HG02840 (cell line): ENCODE results near the gene FAM110D.

ENCODE experiments used
- ATAC-seq: cut with Tn5 transposase; IDR thresholded peaks from one replicate; pipeline ENCODE4 v1.9.1; 2021; ENCODE audit warnings: mild to moderate bottlenecking, moderate library complexity, moderate number of reproducible peaks; ENCODE audit not compliant: unreplicated experiment, low FRiP score

FAM110D gene

DNA sequence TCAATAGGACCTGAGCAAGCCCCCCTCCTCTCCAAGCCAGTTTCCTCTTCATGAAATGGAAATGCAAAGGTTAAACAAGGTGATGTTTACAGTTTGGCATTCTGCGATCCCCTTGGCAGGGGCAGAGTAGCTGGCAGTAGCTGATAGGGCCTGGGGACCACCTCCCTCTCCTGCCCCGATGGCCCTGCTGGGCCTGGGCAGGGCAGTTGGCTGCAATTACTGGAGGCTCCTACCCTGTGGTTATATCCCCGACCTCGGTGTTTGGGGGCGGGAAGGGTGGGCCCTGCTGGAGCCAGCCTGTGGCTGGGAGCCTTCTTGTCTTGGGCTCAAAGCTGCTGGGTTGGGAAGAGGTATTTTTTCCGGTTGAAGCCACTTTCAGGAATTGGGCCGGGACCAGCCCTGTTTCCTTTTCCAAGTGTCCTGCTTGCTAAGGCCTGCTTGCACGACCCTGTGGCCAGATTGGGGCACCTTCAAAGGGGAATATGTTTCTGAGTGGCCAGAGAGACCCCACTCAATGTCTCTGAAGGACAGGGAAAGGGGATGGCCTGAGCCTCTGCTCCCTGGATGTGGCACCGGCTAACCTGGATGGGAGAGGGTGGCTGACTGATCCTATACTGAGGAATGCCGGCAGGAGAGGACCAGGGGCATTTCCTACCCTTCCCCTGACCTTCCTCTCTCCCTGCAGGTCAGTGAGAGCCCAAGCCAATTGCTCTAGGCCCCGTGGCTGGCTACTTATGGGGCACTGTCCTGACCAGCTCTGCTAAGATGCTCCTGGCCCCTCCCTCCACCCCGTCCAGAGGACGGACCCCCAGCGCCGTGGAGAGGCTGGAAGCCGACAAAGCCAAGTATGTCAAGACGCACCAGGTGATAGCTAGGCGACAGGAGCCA, 1.9 kb downstream of the FAM110D start:
- ATAC-seq, result no peak

DNA sequence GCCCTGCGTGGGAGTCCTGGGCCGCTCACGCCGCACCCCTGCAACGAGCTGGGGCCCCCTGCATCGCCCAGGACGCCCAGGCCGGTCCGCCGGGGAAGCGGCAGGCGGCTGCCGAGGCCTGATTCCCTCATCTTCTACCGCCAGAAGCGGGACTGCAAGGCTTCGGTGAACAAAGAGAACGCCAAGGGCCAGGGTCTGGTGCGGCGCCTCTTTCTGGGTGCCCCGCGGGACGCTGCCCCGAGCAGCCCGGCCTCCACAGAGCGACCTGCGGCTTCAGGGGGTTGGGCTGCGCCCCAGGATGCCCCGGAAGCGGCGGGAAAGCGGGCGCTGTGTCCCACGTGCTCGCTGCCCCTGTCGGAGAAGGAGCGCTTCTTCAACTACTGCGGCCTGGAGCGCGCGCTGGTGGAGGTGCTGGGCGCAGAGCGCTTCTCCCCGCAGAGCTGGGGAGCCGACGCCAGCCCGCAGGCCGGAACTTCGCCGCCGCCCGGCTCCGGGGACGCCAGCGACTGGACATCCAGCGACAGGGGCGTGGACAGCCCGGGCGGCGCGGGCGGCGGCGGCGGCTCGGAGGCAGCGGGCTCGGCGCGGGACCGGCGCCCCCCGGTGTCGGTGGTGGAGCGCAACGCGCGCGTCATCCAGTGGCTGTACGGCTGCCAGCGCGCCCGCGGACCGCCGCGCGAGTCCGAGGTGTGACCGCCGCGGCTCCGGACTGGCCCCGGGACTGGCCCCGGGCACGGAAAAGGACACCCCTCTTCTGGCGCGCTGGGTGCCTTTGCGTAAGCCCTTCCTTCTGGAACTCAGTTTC, 2.7 kb downstream of the FAM110D start:
- ATAC-seq, result no peak

DNA sequence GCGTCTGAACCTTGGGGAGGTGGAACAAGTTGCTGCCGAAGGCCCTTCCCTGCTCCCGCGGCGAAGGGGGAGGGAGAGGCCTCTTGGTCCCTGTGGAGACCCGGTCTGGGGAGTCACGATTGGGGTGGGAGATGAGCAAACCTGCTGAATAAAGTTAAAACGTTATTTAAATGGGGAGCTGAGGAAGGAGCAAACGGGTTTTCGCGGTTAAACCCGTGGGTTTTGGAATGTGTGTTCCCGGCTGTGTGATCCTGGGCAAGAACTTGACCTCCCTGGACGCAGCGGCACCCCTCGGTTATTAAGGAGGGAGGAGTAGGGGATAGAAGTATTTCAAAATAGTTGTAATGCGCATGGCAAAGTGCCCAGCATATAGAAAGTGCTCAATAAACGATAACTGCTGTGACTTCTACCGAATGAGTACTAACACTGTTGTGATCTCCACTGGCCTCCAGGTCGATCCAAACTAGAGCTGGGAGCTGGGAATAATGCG, 3.4 kb downstream of the FAM110D start:
- ATAC-seq, result no peak

DNA sequence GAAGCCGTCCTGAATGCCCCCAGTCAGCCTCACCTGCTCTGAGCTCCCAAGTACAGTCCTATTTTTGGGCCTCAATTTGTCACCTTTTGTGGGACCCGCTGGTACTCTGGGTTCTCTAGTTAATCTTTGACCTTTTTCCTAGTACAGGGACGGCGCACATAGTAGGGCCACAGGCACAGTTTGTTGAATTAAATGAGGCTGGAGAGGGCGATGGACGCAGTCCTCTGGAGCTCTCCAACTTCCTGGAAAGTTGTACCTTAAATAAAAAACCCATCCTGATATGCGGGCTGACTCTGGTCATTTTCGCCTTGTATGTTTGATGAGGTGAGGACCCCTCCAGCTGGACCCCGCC, 4.8 kb downstream of the FAM110D start:
- ATAC-seq, result no peak

DNA sequence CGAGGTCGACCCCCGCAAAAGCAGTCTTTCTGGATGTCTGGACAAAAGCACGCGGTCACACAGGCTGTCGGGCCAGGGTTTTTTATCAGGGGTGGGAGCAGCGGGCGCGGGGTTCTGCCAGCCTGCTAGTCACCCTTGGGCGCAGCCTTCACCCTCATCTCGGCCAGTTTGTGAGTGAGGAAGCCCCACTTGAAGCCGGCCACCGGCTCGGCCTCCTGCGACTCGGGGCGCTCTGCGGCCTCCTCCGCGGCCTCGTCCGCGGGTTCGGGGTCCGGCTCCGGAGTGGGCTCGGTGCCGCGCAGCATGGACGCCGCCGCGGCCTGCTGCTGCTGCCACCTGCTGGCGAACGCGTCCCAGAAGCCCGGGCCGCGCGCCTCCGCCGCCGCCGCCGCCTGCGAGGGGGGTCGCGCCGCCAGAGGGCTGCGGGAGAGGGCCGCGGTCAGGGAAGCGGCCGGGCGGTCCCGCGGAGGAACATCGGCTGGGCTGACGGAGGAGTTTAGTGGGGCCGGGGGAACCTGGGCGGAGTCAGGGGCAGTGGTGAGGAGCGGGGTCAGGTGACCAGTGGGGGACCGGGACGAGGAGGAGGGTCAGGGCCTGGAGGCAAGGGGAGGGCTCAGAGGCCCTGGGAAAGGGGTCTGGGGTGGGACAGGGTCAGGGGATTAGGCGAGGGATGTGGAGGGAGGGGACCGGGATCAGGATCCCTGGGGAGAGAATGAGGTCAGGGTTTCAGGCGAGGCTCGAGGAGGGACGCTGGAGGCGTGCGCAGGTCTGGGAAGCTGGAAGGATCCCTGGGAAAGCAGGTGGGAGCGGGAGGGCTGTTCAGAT, 5.4 kb downstream of the FAM110D start:
- ATAC-seq, result no peak

DNA sequence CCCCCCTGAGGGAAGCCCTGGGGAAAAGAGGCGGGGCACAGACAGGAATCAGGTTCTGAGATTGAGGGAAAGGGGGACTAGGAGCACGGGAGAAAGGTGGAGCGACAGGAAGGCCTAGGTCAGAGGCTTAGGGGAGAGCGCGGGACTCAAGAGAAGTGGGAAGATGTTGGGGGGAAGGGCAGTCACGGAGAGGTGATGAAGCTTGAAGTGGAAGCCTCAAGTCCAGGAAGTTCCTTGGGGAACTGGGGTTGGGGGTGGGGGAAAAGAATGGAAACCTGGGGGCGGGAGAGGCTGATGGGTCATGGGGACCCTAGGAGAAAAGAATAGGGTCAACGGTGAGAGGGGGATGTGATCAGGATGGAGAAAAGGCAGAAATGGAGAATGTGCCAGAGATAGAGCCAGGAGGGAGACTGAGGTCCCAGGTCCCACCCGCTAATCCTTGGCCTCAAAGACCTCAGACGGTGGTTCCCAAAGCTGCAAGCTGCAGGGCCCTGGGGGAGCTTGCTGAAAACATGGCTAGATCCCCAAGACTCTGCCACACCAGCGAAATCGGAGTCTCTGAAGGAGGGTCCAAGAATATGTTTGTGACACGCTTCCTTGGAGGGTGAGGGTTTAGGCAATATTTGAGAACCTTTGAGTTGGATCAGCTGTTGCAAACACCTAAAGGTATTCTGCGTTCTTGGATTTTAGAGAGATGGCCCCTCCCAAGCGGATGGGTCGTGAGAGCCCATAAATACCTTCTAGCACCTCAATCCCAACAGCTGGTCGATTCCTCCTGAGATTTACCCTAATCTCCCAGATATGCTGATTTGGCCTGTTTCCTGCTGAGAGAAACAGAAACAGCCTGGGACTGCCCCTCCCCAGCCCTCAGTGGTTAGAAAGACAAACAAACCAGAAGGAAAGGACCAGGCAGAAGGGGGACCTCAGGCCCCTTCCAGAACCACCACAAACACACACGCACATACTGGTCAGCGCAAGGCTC, 6.3 kb downstream of the FAM110D start:
- ATAC-seq, result no peak

DNA sequence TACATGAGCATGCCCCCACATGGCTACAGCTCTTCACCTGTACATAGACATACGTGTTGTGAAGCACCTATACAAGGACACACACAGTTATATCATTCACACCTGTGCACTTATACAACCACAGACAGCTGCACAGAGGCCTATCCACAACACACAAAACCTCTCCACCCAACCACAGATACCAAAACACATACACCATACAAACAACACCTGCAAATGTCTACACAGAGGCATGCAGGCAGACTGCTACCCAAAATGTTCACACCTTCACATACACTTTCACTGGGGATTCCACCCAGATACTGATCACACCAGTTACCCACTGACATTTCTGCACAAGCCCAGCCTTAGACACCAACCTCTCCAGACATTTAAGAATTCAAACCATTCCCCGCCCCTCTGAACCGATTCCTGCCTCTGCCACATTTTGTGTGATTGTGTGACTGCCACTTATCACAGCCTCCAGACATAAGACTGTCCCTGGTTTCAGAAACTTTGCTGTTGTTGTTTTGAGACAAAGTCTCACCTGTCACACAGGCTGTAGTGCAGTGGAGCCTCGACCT, 7.9 kb downstream of the FAM110D start:
- no peak for ATAC-seq

DNA sequence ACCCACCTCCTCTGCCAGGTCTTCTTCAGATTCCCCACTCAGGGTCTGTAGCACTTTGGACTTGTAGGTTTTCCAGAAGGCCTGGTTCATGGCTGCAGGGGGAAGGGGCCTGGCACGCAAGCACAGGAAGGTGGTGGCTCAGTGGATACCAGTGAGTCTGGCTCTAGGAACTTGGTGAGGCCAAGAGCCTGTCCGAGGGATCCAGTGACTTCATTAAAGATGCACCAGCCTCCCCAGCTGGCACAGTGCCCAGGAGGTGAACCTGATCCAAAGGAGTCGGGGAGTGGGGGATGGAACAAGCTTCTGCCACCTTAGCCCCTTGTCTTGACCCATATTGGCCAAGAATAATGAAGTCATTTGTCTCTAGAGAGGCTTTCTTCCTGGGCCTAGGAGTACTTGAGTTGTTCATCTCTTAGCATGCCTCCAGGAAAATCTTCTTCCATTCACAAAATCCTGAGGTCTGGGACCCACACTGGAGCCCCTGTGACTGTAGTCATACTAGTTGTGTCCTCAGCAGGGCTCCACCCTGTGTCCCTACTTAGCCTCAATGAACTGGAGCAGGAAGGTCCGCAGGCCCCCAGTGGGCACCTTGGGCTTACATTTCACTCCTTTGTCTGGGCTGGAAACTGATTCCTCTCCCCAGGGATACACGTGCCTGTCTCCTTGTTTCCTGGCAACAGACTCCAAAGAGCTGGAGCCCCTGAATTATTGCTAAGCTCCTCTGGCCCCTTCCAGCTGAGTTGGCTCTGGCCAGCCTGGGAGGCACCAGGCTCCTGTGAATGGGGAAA, 9.7 kb downstream of the FAM110D start, which contains the start of gene C1orf232:
TSS of gene C1orf232 (minus strand) at position 554 of the 788 bp plus-strand sequence. CDS start at position 90, 464 bp downstream.
- no peak for ATAC-seq

DNA sequence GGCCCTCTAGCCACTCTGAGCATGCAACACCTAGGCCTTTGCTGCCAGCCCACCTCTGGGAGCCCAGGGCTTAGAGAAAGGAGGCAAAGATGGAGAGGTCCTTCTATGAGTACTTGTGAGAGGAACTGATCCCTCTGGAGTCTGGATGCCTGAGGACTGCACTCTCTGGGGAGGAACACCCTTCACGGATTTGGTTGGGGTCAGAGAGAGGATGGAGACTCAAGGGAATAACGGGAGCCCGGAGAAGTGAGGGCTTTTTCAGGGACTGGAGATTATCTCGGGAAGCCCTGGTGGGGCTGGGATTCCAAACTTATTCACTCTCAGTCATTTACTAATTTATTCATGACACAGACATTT, 10.3 kb downstream of the FAM110D start:
- ATAC-seq, result no peak

DNA sequence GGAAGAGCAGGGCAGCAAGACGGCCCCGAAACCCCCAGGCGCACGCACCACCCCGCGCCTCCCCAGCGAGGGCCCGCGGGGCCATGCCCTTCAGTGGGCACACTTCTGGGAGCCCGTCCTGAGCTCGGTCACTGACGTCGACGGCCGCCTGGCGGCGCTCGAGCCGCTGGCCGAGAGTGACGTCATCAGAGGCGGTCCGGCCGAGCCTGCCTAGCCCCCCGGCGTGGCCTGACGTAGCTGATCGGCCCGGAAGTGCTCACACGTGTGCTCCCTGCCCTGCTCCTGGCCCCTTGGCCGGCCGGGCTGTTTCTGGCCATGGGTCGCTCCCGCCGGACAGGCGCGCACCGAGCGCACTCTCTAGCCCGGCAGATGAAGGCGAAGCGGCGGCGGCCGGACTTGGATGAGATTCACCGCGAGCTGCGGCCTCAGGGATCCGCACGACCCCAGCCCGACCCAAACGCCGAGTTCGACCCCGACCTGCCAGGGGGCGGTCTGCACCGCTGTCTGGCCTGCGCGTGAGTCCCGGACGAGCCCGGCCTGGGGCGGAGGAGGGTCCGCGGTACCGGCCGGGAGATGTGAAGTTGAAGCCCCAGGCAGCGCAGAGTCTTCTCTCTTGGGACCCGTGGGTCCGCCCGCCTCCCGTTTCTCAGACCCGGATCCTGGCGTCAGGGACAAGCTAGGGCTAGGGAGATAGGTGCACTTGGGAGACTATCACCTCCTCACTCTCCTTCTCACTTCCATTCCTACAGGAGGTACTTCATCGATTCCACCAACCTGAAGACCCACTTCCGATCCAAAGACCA, 11.0 kb downstream of the FAM110D start, which contains the start of gene ZNF593:
TSS of gene ZNF593 (plus strand) at position 240 of the 803 bp plus-strand sequence. CDS start at position 316, 76 bp downstream.
- peak; percentile 78 for ATAC-seq

DNA sequence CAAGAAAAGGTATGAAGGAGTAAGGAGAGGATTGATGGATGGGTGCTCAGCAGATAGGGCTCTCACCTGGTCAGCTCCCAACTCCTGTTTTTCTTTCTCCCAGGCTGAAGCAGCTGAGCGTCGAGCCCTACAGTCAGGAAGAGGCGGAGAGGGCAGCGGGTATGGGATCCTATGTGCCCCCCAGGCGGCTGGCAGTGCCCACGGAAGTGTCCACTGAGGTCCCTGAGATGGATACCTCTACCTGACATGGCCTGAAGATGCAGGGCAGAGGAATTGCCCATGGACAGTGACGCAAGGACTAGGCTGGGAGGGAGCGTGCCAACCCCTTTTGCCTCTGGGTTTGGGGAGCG, 11.6 kb downstream of the FAM110D start:
- ATAC-seq, result no peak

DNA sequence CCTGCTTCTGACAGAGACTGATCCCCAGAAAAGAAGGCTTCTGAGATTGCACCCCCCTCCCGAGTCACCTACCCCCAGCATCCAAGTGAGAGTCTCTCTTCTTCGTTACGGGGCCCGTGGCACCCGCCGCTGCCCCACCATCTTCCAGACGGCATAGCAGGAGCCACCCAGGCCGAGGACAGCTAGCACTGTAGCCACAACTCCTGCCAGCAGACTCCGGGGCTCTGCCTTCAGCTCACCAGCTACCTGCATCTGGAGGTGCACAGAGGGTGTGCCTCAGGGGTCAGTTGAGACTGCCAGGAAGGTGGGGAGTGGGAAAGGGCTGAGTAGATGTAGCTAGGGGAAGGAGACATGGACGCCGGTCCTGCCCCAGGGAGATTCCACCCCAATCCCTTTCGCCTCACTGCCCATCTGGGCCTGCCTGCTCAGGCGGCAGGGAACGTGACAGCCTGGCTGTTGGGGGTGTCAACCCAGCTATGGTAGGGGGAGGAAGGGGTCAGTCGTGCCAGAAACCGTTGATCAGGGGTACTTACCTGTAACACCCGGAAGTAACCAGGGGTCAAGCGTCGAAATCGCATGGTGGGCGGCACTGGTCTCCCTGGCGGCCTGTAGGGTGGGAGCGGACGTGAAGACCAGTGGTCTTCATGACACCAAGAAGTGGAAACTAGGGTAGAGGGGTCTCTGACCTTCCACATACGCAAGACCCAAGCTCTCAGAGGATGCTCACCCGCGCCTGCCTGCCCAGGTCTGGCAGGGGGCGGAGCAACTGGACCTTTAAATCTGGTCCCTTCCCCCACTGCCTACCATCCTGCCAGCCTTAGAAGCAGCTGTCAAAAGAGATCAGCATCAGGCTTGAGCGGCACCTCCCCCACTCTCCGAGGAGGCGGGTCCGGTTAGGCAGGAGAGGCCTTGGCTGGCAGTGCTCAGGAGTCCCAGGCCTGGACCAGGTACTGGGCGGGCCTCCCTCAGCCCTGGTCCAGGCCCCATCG, 12.5 kb downstream of the FAM110D start, which contains the start of gene ZNF593OS:
TSS of gene ZNF593OS (minus strand) at position 749 of the 989 bp plus-strand sequence. CDS start at position 578, 171 bp downstream.
- no peak for ATAC-seq

DNA sequence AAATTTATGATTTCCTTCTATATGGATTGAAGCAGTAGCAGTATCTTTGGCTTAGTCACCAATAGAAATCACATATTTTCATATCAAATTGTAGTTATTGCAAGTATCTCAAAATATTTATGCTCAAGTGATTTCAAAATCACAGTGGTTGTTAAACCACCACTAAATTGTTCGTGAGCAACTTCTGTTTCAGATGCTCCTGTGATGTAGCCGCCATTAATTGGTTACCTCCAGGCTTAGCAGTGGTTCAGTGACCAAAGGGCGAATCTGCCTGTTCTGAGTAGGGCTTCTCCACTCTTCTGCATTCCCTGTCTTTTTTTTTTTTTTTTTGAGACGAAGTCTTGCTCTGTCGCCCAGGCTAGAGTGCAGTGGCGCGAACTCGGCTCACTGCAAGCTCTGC, 16.5 kb downstream of the FAM110D start:
- no peak for ATAC-seq

DNA sequence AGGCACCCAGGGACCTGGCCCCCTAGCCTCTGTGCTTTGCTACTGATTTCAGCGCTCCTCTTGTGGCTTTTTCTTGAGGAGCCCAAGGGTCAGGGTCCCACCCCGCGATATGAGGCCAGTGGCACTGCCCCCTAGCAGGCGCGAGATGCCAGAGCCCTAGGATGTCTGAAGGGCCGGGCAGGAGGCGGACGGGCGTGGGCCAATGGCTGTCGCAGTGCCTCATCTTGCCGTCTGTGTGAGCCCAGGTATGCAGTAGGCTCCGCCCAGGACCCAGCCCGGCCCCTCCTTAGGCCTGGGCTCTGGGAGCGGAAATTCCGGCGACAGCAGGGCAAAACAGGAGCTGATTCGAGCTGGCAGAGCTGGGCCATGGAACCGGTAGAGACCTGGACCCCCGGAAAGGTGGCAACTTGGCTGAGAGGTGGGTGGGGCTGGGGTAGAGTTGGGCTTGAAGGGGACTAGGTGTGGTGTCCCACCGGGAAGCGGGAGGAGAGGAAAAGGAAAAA, 18.4 kb downstream of the FAM110D start, which contains the start of gene CNKSR1:
TSS of gene CNKSR1 (plus strand) at position 310 of the 503 bp plus-strand sequence. CDS start at position 367, 57 bp downstream.
- no peak for ATAC-seq

DNA sequence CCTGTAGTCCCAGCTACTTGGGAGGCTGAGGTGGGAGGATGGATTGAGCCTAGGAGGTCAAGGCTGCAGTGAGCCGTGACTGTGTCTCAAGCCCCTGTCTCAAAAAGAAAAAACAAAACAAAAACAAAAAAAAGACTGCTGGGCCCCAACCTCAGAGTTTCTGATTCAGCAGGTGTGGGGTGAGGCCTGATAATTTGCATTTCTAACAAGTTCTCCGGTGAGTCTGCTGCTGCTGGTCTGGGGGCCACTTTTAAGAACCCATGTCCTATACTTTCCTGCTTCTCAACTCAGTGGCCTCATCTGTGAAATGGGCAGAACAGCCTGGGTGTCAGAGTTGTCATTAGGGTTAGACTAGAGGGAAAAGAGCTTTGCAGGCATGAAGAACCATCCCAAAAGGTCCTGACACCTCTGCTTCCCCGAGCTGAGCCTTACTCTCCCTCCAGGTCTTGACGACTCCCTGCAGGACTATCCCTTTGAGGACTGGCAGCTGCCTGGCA, 21.2 kb downstream of the FAM110D start:
- no peak for ATAC-seq
